GM11168 (cell line): ENCODE results near the gene FBXO33.

Experiments used
- in situ Hi-C: fragments of 300-500 bp; cut with MboI; formaldehyde crosslinking; loops from one replicate; pipeline ENCODE4 v1.12.0; 2022; ENCODE audit warnings: low sequenced_read_pairs; ENCODE audit not compliant: unreplicated experiment

The FBXO33 gene, protein sequence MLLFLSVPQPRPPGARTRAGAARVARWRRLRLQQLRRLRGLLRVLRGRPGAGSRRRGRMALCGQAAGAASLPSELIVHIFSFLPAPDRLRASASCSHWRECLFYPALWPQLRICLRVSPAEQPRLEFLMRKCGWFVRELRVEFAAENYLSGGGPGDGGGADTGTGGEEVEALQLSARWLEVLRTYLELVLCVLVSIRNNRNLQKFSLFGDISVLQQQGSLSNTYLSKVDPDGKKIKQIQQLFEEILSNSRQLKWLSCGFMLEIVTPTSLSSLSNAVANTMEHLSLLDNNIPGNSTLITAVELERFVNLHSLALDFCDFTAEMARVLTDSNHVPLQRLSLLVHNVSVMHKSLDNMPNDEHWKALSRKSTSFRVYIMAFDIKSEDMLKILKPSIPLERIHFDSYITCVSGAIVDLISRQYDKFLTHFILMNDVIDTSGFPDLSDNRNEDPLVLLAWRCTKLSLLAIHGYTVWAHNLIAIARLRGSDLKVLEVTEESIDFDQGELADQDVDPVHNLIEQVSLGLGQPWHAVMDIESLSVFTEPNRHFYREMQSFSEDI

DNA sequence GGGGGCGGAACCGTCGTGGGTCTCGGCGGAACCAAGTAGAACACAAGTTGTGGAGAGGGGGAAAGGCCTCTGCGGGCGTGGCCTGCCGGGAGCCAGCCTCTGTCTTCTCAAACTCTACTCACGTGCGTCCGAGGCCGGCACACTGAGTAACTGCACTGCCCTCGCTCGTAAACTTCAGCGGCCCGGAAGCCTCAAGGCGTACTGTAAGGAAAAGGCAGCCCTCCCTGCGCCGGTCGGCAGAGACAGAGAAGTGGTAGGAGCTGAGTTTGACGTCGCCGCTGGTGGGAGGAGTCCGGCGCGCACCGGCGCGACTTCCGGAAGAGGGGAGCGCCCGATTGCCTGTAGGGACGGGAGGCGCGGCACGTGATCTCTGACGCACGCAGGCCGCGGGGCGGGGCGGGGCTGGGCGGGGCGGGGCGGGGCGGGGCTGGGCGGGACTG, at the start of gene FBXO33:
Gene FBXO33 (minus strand): TSS at position 255 of the 440 bp plus-strand sequence. CDS start 271 bp downstream, outside the sequence.
- in situ Hi-C loops = no loop called here

DNA sequence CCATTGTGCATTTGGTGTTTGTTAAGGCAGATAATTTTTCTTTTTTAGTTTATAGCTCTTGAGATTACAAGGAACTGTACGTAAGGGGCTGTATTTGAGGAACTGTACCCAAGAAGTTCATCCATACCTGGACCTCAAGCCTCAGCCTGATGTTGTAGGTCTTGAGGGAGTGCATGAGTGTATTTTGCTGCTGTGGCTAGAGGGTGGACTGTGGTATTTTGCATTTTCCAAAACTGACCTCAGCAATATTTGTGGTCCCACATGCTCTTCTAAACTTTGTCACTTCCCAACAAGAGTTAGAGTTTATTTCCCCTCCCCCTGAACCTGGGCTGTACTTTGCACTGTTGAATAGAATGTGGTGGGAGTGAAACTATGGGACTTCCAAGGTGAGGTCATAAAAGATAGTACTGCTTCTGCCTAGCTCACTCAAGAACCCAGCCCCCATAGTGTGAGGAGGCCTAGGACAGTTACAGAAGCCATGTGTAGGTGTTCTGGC, 42.2 kb upstream of the FBXO33 start:
- in situ Hi-C loops = no loop called here

DNA sequence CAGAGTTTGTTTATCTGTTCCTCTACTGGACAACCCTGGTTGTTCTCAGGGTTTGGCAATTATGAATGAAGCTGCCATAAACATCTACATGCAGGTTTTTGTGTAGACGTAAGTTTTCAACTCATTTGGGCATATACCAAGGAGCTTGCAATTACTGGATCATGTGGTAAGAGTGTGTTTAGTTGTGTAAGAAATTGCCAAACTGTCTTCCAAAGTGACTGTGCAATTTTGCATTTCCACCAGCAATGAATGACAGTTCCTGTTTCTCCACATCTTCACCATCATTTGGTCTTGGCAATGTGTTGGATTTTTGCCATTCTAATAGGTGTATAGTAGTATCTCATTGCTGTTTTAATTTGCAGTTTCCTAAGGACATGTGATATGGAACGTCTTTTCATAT, 39.8 kb upstream of the FBXO33 start:
- in situ Hi-C loops = no loop called here

DNA sequence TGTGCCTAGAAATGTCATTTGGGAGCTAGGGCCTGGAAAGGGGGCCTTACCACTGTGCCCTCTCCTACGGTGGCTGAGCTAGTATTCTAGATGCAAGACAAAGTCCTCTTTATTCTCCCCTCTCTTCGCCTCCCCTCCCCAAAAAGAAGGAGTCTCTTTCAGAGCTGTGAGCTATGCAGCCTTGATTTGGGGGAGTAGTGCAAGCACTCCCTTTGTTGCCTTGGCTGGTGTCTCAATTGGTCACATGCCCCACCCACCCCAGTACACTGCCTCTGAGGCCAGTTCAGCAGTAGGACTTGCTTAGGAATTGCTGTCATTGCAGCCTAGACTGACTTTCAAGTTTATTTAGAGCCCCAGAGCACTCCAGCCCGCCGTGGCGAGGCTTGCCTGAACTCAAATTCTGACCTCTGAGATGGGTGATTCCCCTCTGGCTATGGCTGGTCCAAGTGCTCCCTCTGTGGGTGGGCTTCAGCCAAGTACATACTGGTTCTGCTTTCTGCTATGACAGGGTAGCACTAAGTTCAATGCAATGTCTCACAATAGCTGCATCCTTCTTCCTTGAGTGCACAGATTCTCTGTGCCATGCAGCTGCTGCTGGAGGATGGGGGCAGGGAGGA, 37.0 kb upstream of the FBXO33 start:
- in situ Hi-C loops = no loop called here

DNA sequence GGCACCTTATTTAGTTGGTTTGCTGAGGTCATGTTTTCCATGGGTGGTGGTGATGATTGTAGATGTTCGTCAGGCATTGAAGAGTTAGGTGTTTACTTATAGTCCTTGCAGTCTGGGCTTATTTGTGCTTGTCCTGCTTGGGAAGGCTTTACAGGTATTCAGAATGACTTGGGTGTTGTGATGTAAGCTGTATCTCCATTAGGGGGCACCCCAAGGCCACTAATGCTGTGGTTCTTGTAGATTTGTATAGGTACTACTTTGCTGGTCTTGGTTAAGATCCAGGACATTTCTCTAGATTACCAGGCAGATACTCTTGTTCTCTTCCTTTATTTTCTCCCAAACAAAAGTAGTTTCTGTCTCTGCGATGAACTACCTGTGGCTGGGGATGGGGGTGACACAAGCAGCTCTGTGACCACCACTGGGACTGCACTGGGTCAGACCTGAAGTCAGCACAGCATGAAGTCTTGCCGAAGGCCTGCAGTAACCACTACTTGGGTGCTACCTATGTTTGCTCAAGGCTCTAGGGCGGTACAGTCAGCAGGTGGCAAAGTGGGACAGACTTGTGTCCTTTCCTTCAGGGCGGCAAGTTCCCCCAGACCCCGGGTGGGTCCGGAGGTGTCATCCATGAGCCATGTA, 35.8 kb upstream of the FBXO33 start:
- in situ Hi-C loops = no loop called here

DNA sequence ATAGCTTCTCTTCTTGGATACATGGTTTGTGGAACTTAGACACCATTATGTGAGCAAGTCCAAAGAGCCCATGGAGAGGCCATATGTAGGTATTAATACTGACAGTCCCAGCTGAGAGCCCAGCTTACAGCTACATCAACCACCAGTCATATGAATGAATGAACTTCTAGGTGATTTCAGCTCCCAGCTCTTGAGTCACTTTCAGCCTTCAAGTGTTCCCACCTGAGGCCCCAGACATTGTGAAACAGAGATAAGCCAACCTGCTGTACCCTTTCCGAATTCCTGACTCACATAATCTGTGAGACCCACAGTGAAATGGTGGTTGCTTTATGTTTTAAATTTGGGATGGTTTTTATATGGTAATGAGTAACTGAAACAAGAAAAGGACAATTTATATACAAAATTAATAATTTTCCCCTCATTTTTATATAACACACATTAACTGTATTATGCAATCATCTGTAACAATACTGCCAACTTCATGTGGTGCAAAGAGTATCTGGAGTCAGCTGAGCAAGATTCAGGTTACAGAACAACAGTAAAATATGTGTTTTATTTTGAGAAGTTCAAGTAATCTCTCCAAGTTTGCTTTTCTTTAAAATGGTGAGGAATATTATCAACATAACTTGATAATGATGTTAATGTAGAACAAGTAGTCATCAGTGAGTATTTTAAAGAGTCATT, 27.7 kb upstream of the FBXO33 start:
- in situ Hi-C loops = no loop called here

DNA sequence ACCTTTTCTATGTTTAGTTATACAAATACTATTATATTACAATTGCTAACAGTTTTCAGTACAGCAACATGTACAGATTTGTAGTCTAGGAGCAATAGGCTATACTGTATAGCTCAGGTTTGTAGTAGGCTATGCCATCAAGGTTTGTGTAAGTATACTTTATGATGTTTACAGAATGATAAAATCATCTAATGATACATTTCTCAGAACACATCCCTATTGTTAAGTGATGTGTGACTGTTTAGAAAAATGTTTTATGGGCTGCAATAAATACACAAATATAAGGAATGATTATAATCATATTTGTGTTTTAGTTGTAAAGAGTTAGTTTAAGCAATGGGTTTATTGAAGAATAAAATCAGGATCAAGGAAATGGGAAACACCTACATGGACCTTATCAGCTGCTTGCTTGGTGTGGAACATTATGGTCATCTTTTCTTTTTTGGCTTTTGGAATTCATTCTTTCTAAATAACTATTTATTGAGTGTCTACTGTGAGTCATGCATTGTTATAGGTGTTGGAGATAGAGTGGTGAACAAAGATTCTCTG, 24.5 kb upstream of the FBXO33 start:
- in situ Hi-C loops = no loop called here

DNA sequence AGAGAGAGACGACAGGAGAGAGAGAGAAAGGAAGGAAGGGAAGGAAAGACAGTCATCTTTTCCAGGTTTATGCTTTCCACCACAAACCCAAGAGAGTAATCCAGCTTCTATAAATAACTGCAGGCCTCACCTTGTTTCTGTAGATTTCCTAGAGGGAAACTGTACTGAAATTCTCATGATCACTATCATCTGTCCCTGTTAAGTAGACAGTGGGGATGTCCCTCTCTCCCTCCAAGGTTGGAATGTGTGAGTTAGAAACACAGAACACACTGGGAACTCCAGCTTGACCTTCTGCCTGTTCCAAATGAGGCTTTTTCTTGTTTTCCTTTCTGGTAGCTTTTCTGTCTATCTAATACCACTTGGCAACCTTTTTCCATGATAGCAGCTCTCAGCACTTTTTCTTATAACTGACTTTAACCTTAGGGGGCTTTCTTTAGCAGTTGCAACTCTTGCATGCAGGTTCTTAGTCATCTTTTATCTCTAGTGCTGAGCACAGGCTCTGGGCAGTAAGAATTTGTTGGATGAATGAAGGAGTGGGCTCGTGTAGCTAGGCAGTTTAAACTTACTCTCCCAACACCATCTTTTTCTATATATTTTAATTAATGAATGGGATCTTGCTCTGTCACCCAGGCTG, 22.8 kb upstream of the FBXO33 start:
- in situ Hi-C loops = no loop called here

DNA sequence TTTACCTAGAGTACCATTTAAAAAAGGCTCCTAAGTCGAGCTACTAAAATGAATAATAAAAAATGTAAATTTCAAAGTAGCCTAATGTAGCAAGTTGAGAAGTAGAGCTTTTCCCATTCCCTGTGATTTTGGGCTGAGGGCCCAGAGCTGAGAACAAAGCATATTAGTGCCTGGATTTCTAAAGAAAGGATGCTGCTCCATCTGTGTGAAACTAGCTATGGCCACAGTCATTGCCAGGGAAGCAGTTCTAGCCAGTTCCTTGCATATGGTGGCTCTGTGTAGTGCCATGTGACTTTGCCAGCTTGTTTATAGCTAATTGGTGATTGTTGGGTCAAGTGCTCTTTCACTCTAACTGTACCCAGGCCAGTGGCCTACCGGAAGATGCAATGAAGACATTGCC, 20.4 kb upstream of the FBXO33 start:
- in situ Hi-C loops = no loop called here

DNA sequence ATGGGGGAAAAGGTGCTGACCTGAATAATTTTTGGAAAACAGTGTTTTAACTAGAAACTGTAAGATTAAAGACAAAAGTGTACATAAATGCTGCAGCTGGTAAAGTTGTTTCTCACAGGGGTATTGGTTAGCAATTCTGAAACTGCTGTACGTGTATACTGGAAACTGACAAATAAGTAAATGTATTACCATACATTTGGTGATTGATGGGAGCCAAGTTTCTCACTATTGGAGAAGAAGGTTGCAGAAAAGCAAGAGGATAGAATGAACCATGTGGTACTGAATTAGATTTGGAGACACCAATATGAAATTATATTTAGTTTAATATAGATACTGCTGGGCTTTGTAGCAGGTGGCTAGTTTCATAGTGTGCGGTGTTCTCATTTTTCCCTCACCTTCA, 19.6 kb upstream of the FBXO33 start:
- in situ Hi-C loops = no loop called here

DNA sequence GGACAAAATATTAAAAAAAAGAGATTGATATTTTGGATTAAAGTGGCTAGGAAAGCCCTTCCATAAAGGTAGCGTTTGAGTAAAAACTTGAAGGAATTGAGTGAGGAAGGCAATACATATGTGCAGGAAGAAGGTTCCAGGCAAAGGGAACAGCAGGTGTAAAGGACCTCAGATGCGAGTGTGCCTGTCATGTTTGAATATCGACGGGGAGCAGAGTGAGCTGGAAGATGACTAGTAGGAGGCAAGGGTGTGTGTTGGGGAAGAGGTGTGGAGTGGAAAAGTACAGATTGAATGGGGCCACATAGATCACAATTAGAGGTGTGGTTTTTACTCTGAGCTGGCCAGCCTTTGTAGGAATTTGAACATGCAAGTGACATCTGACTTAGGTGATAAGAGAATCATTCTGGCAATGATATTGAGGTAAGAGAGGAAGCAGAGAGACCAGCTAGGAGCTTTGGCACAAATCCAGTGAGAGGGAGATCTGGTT, 15.0 kb upstream of the FBXO33 start:
- in situ Hi-C loops = no loop called here

DNA sequence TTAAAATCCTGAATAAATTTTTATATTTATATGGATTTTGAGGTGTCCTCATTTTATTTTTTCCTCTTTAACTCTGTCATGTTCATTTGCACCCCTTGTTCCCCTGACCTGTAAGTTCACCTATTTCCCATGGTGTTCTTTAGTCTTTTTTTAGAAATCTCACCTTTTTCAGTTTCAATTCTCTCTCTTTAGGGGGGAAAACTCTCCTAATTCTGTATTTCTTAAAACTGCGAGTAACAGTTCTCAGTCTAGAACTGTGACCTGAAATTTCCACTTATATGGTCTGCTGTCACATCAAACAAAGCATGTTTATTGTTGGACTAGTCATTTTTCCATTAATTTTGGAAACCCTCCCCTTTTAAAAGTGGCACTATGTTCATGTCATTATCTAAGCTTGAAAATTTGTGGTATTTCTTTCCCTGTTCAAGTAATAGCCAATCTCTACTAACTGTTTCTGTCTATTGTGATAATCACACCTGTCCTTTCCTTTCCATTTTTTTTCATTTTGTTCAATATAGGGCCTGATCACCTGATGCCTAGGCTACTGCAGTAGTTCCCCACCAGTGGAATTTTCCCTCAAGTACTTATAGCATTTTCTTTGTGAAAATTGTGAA, 14.0 kb upstream of the FBXO33 start:
- in situ Hi-C loops = no loop called here

DNA sequence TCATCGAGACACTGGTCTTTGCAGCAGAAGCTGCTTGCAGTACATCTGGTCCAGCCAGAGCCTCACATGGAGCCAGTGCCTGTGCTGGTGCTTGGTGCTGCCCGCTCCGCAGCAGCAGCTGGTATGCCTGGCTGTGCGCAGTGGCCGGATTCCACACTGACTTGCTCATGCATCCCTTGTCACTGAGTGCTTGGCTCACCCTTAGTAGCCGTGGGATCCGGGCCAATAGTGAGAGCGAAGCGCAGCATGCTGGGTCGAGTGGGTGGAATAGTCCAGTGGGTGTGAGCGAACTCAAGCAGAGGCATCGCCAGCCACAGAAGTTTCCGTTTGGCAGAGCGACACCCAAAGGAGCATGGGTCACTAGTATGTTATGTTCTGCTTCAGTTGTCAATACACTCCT, 10.1 kb upstream of the FBXO33 start:
- in situ Hi-C loops = no loop called here

DNA sequence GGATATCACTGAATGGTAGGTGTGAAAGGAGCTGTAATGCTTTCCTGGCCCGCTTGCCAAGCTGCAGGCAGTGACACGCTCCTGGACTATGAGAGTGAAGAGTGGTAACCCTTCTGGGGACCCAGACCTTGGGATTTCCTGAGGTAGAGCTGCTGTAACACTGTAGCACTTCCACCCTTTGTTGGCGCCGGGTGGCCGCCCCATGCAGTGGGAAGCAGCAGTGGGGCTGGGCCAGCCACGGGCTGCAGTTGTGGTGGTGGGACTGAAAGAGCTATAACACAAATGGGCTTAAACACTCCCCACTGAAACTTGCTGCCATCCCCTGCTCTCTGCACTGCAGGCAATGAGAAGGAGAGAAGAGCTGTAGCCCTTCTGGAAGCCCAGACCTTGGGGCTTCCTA, 9.6 kb upstream of the FBXO33 start:
- in situ Hi-C loops = no loop called here

DNA sequence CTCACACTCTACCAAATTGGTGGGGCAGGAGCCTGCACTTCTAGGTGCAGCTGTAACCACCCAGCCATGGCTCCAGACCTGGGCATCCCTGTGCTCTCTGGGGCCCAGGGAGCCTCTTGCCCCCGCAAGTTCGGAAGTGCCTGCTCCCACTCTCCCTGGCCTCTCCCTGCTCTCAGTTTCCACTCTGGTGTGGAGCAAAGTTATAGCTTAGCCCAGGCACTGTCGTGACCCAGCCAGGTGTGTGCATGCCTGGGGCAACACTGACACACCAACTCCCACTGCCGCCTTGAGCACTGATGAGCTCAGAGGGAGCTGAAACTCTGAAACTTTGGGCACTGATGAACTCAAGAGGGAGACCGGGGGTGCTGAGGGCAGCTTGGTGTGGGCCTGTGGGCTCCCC, 8.7 kb upstream of the FBXO33 start:
- in situ Hi-C loops = no loop called here

DNA sequence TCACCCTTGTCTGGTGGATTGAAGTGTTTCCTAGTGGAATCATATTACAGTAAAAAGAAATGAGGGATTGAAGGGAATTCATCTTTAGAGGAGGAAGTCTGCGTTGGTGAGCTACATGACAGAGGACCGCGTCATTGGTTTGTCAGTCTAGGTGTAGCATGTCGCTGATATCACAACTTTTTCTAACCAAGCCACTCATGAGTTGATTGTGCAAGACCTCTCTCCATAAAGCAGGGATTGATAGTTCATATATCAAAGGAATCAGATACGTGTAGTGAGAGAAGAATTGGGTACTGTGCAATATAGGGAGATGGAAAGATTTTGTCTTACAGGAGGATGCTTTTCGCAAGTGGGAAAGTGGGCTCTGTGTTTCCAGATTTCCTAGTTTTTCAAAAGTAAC, 3.0 kb upstream of the FBXO33 start:
- in situ Hi-C loops = no loop called here

DNA sequence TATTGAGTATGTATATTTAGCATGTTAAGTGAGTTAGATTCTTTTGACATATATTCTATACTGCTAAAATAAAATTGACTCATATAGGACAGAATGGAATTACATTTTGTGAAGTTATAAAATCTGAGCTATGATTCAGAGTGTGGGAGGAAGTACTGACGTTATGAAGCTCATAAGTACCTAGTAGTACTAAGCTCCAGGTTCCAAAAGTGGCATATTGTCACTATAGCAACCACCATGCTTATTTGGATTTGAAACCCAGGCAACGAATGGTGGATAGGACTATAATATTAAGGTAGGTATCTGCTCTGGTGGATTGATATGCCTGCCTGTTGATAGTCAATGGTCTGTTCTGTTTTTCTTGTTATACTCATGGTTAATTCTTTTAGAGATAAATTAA, 2.2 kb upstream of the FBXO33 start:
- in situ Hi-C loops = no loop called here

DNA sequence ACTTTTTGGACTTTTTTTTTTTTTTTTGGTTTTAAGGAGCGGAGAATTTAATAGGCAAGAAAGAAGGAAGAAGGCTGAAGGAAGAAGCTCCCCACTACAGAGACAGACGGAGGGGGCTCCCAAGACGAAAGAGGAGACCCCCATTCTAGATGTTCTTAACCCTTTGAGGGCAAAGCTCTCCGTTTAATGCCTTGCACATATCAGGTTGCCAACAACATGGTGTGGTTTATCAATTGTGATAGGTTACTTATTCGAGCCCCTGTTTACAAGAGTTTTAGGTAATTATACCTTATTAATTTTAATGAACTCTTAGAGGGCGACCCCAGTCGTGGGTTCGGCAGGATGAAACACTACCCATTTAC, 1.2 kb upstream of the FBXO33 start:
- in situ Hi-C loops = no loop called here
